Gastrocnemius medialis (tissue), 4 donors: ENCODE data around the gene DNPEP. TPM values are rescaled to one million over a fixed set of nuclear protein-coding genes. Genes with fewer than 3 reads are reported as not detected.

Experiments
- ATAC-seq, 2 donors: fragments of 150-250 bp; one replicate each; pipeline ENCODE4 v1.9.1; 2016
- DNase-seq, 2 donors: peaks; one replicate each; pipeline ENCODE4 v3.0.0-alpha.2; 2019
- H3K27ac ChIP-seq, 4 donors: fragments of 200-600 bp; sonication (generic); 1 replicate in 1 of 4; 2 replicates in 3 of 4; pipeline ENCODE4 v1.5.1; 2016 to 2018; ENCODE audit warnings: mild to moderate bottlenecking in 2 of 4, moderate library complexity in 1 of 4
- H3K27me3 ChIP-seq, 3 donors: fragments of 200-600 bp; sonication (generic) in 2 of 3; 1 replicate in 1 of 3; 2 replicates in 2 of 3; pipeline versions ENCODE4 v1.5.1 to v1.6.0; 2016 to 2019; ENCODE audit warnings: mild to moderate bottlenecking in 1 of 3, moderate library complexity in 1 of 3
- H3K36me3 ChIP-seq, 2 donors: fragments of 200-600 bp; sonication (generic) in 1 of 2; one replicate each; pipeline ENCODE4 v1.5.1; 2017 to 2018
- H3K4me1 ChIP-seq, 2 donors: fragments of 200-600 bp; sonication (generic) in 1 of 2; one replicate each; pipeline ENCODE4 v1.5.1; 2016 to 2017; ENCODE audit warnings: mild to moderate bottlenecking in 2 of 2
- H3K4me3 ChIP-seq, 4 donors: fragments of 200-600 bp; sonication (generic) in 3 of 4; 1 replicate in 1 of 4; 2 replicates in 3 of 4; pipeline ENCODE4 v1.5.1; 2016 to 2019; ENCODE audit warnings: mild to moderate bottlenecking in 2 of 4
- H3K9me3 ChIP-seq, 3 donors: fragments of 200-600 bp; sonication (generic) in 2 of 3; 1 replicate in 1 of 3; 2 replicates in 2 of 3; pipeline ENCODE4 v1.5.1; 2016 to 2019
- CTCF ChIP-seq, 5 experiments: fragments of 450-650 bp in 3 of 5; fragments of 200-600 bp in 2 of 5; sonication (generic) in 2 of 5; IDR thresholded peaks in 4 of 5; conservative IDR thresholded peaks in 1 of 5; 1 replicate in 4 of 5; 2 replicates in 1 of 5; pipeline ENCODE4 v1.5.1; 2016 to 2019; ENCODE audit warnings: antibody characterized with exemption in 5 of 5, mild to moderate bottlenecking in 3 of 5, moderate library complexity in 3 of 5
- POLR2A ChIP-seq, 2 donors: fragments of 450-650 bp; IDR thresholded peaks; one replicate each; pipeline ENCODE4 v1.6.1; 2017; ENCODE audit warnings: antibody characterized with exemption in 2 of 2, mild to moderate bottlenecking in 2 of 2, moderate library complexity in 2 of 2
- in situ Hi-C, 4 donors: fragments of 200-750 bp; cut with MboI; loops; one replicate each; pipeline versions ENCODE4 v1.15.0 to v1.8.0; 2017; ENCODE audit warnings: low sequenced_read_pairs in 4 of 4
- intact Hi-C: fragments of 100-400 bp; cut with DNase I; formaldehyde crosslinking; loops from one replicate; pipeline ENCODE4 v1.15.1; 2023; ENCODE audit warnings: low total_unique reads
- total RNA-seq, 4 donors: library from RNA; depleted of rRNA; stranded (reverse); fragments of >200 nt; gene quantifications; one replicate each; pipeline versions ENCODE4 v1.1.0 to v1.2.3, GENCODE V29; 2016

Gene DNPEP
- total RNA-seq, 4 donors from 2014 or later: 56.0 to 147 (median 65.3) TPM

- ATAC-seq (peak; percentile 68 to 73), DNase-seq (peak; percentile 96)
- Histone ChIP-seq H3K36me3 (peaks cover 7 to 30% of the 10 kb centered on the region in 2 donors), H3K9me3 (no peaks in the 10 kb centered on the region), H3K4me3 (peak overlapping the region; percentile 49 to 87 (median 53)), H3K27ac (peak overlapping the region; percentile 91 to 96 (median 93)), H3K27me3 (no peaks in the 10 kb centered on the region), H3K4me1 (peaks cover 9 to 13% of the 10 kb centered on the region in 2 donors)
- peak; percentile 59 to 81 (median 77) for TF ChIP-seq CTCF (IDR thresholded peaks at IDR 0.05 in 4 of 5, conservative IDR thresholded peaks at IDR 0.05 in 1 of 5)
- no peak for TF ChIP-seq POLR2A (IDR thresholded peaks at IDR 0.05)
- in situ Hi-C loops (loop anchor here in 1 of 4 donors (25.0 kb wide), 1 partner anchor 726 kb away; the partner anchor contains the start of genes BCS1L, RNF25, STK36 and ZNF142), intact Hi-C loops (loop anchor here (2.0 to 5.0 kb wide), 6 partner anchors 91 to 211 kb away; partner anchors contain the start of genes CHPF, CNPPD1, DNAJB2 and GMPPA)
Observed at GRCh38 chr2:219388121-219388906, 602 bp upstream of the DNPEP start.

- H3K27ac ChIP-seq: peak overlapping the region; percentile 91 to 96 (median 93)
- peak in 1 of 2 donors; percentile 6 for ATAC-seq
- intact Hi-C loops: loop anchor here (5.0 kb wide), 5 partner anchors 89 to 211 kb away; partner anchors contain the start of genes CHPF, CNPPD1, DNAJB2 and RETREG2
Observed at GRCh38 chr2:219386532-219387280, 1.0 kb downstream of the DNPEP start.

GRCh38 chr2:219385958-219386520, 1.7 kb downstream of the DNPEP start:
- intact Hi-C loops (loop anchor here (5.0 kb wide), 5 partner anchors 89 to 211 kb away; partner anchors contain the start of genes CHPF, CNPPD1, DNAJB2 and RETREG2), in situ Hi-C loops (loop anchor here in 1 of 4 donors (25.0 kb wide), 1 partner anchor 724 kb away; the partner anchor contains the start of genes BCS1L, RNF25, STK36 and ZNF142)
- no peak for ATAC-seq
- H3K4me3 ChIP-seq: no peak overlapping the region
- H3K27me3 ChIP-seq: no peaks in the 10 kb centered on the region
- TF ChIP-seq CTCF (IDR thresholded peaks at IDR 0.05 in 4 of 5, conservative IDR thresholded peaks at IDR 0.05 in 1 of 5): no peak
- TF ChIP-seq POLR2A (IDR thresholded peaks at IDR 0.05): no peak
- H3K27ac ChIP-seq: no peak overlapping the region
- H3K36me3 ChIP-seq: peaks cover 7 to 50% of the 10 kb centered on the region in 2 donors
- no peak for DNase-seq
- H3K9me3 ChIP-seq: no peaks in the 10 kb centered on the region
- H3K4me1 ChIP-seq: peaks cover 9 to 13% of the 10 kb centered on the region in 2 donors

More at GRCh38 chr2:219386532-219387280, 1.0 kb downstream of the DNPEP start:
- peak overlapping the region; percentile 81 to 89 (median 88) for H3K4me3 ChIP-seq
- TF ChIP-seq CTCF (IDR thresholded peaks at IDR 0.05 in 4 of 5, conservative IDR thresholded peaks at IDR 0.05 in 1 of 5) (no peak), POLR2A (IDR thresholded peaks at IDR 0.05) (no peak)
- no peaks in the 10 kb centered on the region for H3K9me3 ChIP-seq
- H3K36me3 ChIP-seq: peaks cover 7 to 44% of the 10 kb centered on the region in 2 donors
- in situ Hi-C loops: loop anchor here in 1 of 4 donors (25.0 kb wide), 1 partner anchor 724 kb away; the partner anchor contains the start of genes BCS1L, RNF25, STK36 and ZNF142
- no peak for DNase-seq
- no peaks in the 10 kb centered on the region for H3K27me3 ChIP-seq
- H3K4me1 ChIP-seq: peaks cover 9 to 13% of the 10 kb centered on the region in 2 donors

GRCh38 chr2:219384859-219385258, 2.9 kb downstream of the DNPEP start:
- Histone ChIP-seq H3K27ac (no peak overlapping the region), H3K4me3 (no peak overlapping the region), H3K4me1 (peaks cover 9 to 13% of the 10 kb centered on the region in 2 donors), H3K9me3 (no peaks in the 10 kb centered on the region), H3K36me3 (peaks cover 7 to 57% of the 10 kb centered on the region in 2 donors), H3K27me3 (no peaks in the 10 kb centered on the region)
- DNase-seq (no peak), ATAC-seq (no peak)
- intact Hi-C loops: loop anchor here (5.0 kb wide), 5 partner anchors 88 to 212 kb away; partner anchors contain the start of genes CHPF, CNPPD1, DNAJB2 and RETREG2
- in situ Hi-C loops: loop anchor here in 1 of 4 donors (25.0 kb wide), 1 partner anchor 723 kb away; the partner anchor contains the start of genes BCS1L, RNF25, STK36 and ZNF142
- TF ChIP-seq CTCF (IDR thresholded peaks at IDR 0.05 in 4 of 5, conservative IDR thresholded peaks at IDR 0.05 in 1 of 5) (no peak), POLR2A (IDR thresholded peaks at IDR 0.05) (no peak)
